Body of pancreas (tissue), 4 donors: Measurements from ENCODE around the gene OST4. TPM values are rescaled to one million over a fixed set of nuclear protein-coding genes. Genes with fewer than 3 reads are reported as not detected.

Experiments
- ATAC-seq: fragments of 150-250 bp; one replicate; pipeline ENCODE4 v1.9.1; 2016
- DNase-seq, 4 donors: peaks; one replicate each; pipeline ENCODE4 v3.0.0-alpha.2; 2019
- H3K27ac ChIP-seq, 4 donors: fragments of 200-600 bp; sonication (generic); 1 replicate in 3 of 4; 2 replicates in 1 of 4; pipeline versions ENCODE4 v1.5.1 to v1.6.1; 2016 to 2019; ENCODE audit warnings: mild to moderate bottlenecking in 1 of 4, mixed read lengths in 1 of 4, moderate library complexity in 1 of 4
- H3K27me3 ChIP-seq, 2 donors: fragments of 200-600 bp; sonication (generic); one replicate each; pipeline ENCODE4 v1.6.0; 2016; ENCODE audit warnings: mild to moderate bottlenecking in 1 of 2
- H3K36me3 ChIP-seq, 2 donors: fragments of 200-600 bp; sonication (generic); replicated peaks in 1 of 2; 2 replicates each; pipeline ENCODE4 v1.5.1; 2016; ENCODE audit warnings: low read depth in 2 of 2; ENCODE audit not compliant: insufficient read depth in 1 of 2
- H3K4me1 ChIP-seq: fragments of 200-600 bp; sonication (generic); one replicate; pipeline ENCODE4 v1.6.0; 2016
- H3K4me3 ChIP-seq, 2 donors: fragments of 200-600 bp; sonication (generic); 1 replicate in 1 of 2; 2 replicates in 1 of 2; pipeline ENCODE4 v1.5.1; 2016 to 2019
- H3K9me3 ChIP-seq, 3 donors: fragments of 200-600 bp; sonication (generic); 1 replicate in 2 of 3; 2 replicates in 1 of 3; pipeline ENCODE4 v1.5.1; 2016
- CTCF ChIP-seq, 7 experiments: fragments of 450-650 bp in 4 of 7; fragments of 200-600 bp in 3 of 7; sonication (generic) in 3 of 7; IDR thresholded peaks; one replicate each; pipeline ENCODE4 v1.5.1; 2016 to 2019; ENCODE audit warnings: antibody characterized with exemption in 7 of 7
- POLR2A ChIP-seq, 3 donors: fragments of 450-650 bp; IDR thresholded peaks; one replicate each; pipeline ENCODE4 v1.6.1; 2016; ENCODE audit warnings: antibody characterized with exemption in 3 of 3, mild to moderate bottlenecking in 2 of 3
- WGBS, 2 donors: methylation state at CpG; one replicate each; pipeline ENCODE4 v1.1.5; 2017; 5-methylcytosine and 5-hydroxymethylcytosine counted together
- intact Hi-C: fragments of 100-400 bp; cut with DNase I; formaldehyde crosslinking; loops from one replicate; pipeline ENCODE4 v1.15.1; 2023
- total RNA-seq, 2 donors: library from RNA; depleted of rRNA; stranded (reverse); fragments of >200 nt; gene quantifications; one replicate each; pipeline ENCODE4 v1.1.0, GENCODE V29; 2016

The OST4 gene
- total RNA-seq, 2 donors from 2014 or later, result 103 to 129 TPM

DNA sequence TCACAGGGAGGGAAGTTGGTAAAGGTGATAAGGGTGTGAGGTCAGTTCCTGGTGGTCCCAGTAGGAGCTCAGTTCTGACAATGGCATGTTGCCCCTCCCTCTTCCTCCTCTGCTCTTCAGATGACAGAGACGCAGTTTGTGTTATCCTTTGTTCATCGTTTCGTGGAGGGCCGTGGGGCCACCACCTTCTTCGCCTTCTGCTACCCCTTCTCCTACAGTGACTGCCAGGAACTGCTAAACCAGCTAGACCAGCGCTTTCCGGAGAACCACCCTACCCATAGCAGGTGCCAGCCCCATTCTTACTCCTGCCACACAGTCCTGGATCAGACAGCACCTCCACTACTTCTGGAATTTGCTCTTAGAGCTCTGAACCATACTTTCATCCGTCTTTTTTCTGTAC is 17.7 kb downstream of the OST4 start:
- Histone ChIP-seq H3K4me1 (peaks cover 22% of the 10 kb centered on the region), H3K27me3 (no peaks in the 10 kb centered on the region), H3K36me3 (peaks cover 0 to 2% of the 10 kb centered on the region in 2 donors), H3K9me3 (no peaks in the 10 kb centered on the region), H3K4me3 (no peak overlapping the region), H3K27ac (no peak overlapping the region)
- no peak for TF ChIP-seq CTCF (IDR thresholded peaks at IDR 0.05)
- no peak for TF ChIP-seq POLR2A (IDR thresholded peaks at IDR 0.05)
- no peak for DNase-seq
- no peak for ATAC-seq
- intact Hi-C loops, result no loop called here
- 87 to 88% methylated on average over 8 of the region's 8 CpGs for WGBS, 2 donors

DNA sequence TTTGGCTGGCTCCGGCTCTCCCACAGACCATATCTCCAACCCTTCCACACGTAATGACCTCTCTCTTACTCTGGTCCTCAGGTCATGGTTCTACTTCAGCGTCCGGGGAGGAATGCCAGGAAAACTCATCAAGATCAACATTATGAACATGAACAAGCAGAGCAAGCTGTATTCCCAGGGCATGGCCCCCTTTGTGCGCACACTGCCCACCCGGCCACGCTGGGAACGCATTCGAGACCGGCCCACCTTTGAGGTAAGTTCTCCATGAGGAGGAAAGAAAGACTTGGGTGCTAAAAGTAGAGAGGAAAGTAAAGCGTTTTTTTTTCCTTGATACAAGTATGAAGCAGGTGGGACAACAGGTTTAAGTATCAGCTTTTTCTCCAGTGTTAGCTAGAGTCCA is 18.1 kb downstream of the OST4 start:
- intact Hi-C loops, result no loop called here
- WGBS, 2 donors, result 78 to 79% methylated on average over 11 of the region's 11 CpGs
- TF ChIP-seq POLR2A (IDR thresholded peaks at IDR 0.05), result no peak
- no peak for TF ChIP-seq CTCF (IDR thresholded peaks at IDR 0.05)
- DNase-seq, result no peak
- Histone ChIP-seq H3K4me3 (no peak overlapping the region), H3K27me3 (no peaks in the 10 kb centered on the region), H3K36me3 (peaks cover 0 to 2% of the 10 kb centered on the region in 2 donors), H3K9me3 (no peaks in the 10 kb centered on the region), H3K4me1 (peaks cover 21% of the 10 kb centered on the region), H3K27ac (no peak overlapping the region)
- ATAC-seq, result no peak

DNA sequence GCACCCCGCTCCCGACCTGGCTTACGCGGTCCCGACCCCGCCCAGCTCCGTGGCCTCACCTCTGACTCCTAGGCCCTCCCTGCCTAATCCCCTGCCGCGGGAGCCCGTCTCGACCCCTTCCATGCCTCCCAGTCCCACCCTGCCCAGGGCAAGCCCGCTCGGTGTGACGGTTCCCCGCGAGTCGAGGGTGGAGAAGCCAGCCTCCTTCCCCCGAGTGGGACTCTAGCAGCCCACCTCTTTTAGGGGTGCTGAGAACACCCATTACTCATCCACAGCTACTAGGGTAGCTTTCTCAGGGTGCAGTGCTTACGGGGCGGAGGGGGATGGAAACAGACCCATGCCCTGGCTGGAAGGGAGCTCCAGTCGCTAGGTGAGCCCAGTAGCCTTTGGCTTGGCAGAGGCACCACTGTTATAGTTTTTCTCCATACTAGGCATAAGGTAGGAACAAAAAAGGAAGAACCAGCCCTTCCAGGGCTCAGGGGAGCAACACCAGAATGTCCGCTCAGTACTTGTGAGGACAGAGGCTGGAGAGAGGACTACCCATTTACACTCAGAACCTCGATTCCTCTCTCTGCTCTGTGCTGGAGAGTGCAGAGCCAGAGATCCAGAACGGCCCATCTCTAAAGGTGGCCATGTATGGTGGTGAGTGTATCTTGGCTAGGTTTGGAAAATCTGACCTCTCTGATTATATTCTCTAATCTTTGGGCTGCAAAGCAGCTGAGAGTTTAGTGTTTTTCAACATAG is 19.4 kb downstream of the OST4 start:
- DNase-seq (peak in 3 of 4 donors; percentile 36 to 49 (median 37)), ATAC-seq (peak; percentile 0)
- TF ChIP-seq CTCF (IDR thresholded peaks at IDR 0.05) (no peak), POLR2A (IDR thresholded peaks at IDR 0.05) (no peak)
- intact Hi-C loops, result no loop called here
- H3K36me3 ChIP-seq, result peaks cover 0 to 2% of the 10 kb centered on the region in 2 donors
- H3K27ac ChIP-seq, result peak overlapping the region; percentile 64 to 90 (median 86)
- no peaks in the 10 kb centered on the region for H3K27me3 ChIP-seq
- H3K4me1 ChIP-seq, result peaks cover 21% of the 10 kb centered on the region
- H3K9me3 ChIP-seq, result no peaks in the 10 kb centered on the region
- H3K4me3 ChIP-seq, result peak overlapping the region; percentile 79 to 89
- 4 to 18% methylated on average over 6 to 16 of the region's 24 CpGs for WGBS, 2 donors

DNA sequence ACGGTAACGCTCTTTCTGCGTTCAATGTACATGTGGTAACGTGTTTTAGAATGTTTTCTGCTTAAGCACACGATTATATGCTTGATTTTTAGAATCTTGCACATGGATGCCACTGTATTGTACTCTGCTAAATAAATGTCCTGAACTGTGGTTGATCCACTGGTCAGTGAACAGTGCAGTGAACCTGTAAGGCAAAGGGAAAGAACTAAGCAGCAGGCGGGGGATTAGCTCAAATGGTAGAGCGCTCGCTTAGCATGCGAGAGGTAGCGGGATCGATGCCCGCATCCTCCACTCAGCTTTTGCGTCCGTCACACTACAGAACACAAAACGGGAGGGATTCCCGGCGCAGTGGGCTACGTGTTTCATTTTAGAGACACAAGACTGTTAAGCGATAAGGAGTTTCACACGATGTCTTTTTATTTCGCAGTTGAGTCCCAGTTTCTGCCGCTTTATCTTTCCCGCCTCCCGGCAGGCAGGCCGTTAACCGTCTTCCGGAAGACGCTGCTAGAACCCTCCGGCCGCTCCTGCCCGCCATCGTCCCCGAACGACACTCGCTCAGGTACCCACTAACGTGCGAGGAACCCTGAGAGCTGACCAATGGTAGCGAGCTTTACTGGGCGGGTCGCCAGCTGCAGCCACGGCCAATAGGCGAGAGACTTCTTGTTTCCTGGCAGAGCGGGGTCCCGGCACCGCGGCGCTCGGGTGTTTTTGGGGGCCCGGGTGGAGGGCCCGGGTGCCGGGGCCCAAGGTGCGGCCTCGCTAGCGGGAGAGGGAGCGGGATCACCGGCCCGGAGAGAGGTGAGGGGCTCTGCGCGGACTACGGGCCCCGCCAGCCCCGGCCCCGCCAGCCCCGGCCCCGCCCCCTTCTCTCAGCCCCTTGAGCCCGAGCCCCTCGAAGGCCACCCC is 20.2 kb downstream of the OST4 start, which contains the start of gene AGBL5:
AGBL5 (plus strand) TSS at position 673 of the 906 bp plus-strand sequence. CDS start 1,291 bp downstream, outside the sequence.
- TF ChIP-seq POLR2A (IDR thresholded peaks at IDR 0.05), result peak; percentile 12 to 61 (median 53)
- TF ChIP-seq CTCF (IDR thresholded peaks at IDR 0.05), result no peak
- WGBS, 2 donors, result 0% methylated on average over 32 to 64 of the region's 67 CpGs
- intact Hi-C loops, result no loop called here
- ATAC-seq (peak; percentile 78), DNase-seq (peak; percentile 93 to 95 (median 95))
- Histone ChIP-seq H3K27ac (peak within 1 kb of the TSS; percentile 64 to 90 (median 86)), H3K4me1 (peaks cover 21% of the 10 kb centered on the region), H3K36me3 (peaks cover 0 to 2% of the 10 kb centered on the region in 2 donors), H3K9me3 (no peaks in the 10 kb centered on the region), H3K4me3 (peak within 1 kb of the TSS; percentile 79 to 89), H3K27me3 (no peaks in the 10 kb centered on the region)
